ENCODE results near the gene SIPA1L3. TPM values are rescaled to one million over a fixed set of nuclear protein-coding genes. Genes with fewer than 3 reads are reported as not detected.

SIPA1L3 gene
- total RNA-seq, 3 donors from 2014 or later = 93.6 to 173 (median 144) TPM

DNA sequence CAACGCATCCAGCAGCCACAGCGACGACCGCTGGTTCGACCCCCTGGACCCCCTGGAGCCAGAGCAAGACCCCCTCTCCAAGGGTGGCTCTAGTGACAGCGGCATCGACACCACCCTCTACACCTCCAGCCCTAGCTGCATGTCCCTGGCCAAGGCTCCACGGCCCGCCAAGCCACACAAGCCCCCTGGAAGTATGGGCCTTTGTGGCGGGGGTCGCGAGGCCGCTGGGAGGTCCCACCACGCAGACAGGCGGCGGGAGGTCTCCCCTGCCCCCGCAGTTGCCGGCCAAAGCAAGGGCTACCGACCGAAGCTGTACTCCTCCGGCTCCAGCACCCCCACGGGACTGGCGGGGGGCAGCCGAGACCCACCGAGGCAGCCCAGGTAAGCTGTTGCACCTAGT is 257.5 kb downstream of the SIPA1L3 start:
- Histone ChIP-seq H3K4me3 (no peak overlapping the region), H3K4me1 (ENCODE audit: low read depth) (no peaks in the 10 kb centered on the region), H3K9me3 (peaks cover 10% of the 10 kb centered on the region), H3K36me3 (ENCODE audit: low read depth) (peaks cover 19% of the 10 kb centered on the region)
- DNase-seq (no peak), ATAC-seq (no peak)
- intact Hi-C loops (cut with DNase I, micrococcal nuclease) = no loop called here
- TF ChIP-seq, protein P1, sequence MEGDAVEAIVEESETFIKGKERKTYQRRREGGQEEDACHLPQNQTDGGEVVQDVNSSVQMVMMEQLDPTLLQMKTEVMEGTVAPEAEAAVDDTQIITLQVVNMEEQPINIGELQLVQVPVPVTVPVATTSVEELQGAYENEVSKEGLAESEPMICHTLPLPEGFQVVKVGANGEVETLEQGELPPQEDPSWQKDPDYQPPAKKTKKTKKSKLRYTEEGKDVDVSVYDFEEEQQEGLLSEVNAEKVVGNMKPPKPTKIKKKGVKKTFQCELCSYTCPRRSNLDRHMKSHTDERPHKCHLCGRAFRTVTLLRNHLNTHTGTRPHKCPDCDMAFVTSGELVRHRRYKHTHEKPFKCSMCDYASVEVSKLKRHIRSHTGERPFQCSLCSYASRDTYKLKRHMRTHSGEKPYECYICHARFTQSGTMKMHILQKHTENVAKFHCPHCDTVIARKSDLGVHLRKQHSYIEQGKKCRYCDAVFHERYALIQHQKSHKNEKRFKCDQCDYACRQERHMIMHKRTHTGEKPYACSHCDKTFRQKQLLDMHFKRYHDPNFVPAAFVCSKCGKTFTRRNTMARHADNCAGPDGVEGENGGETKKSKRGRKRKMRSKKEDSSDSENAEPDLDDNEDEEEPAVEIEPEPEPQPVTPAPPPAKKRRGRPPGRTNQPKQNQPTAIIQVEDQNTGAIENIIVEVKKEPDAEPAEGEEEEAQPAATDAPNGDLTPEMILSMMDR (IDR thresholded peaks at IDR 0.05) = no peak

DNA sequence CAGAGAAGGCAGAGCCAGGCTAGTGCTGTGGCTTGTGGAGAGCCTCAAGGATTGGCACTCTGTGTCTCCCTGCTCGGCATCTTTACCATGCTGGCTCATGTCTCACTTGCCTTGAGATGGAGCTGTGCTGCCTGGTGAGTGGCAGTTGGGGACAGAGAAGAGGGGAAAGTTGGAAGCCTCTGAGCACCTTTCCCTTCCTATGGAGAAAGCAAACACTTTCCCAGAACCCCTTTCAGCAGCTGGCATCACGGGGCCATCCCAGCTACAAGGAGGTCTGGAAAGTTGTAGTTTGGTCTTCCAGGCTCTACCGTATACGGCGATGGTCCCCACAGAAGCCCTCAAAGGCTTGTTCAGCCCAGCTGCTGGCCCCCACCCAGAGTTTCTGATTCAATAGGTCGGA is 258.3 kb downstream of the SIPA1L3 start:
- H3K36me3 ChIP-seq (ENCODE audit: low read depth) = peaks cover 19% of the 10 kb centered on the region
- ATAC-seq (no peak), DNase-seq (no peak)
- TF ChIP-seq, protein P1 (IDR thresholded peaks at IDR 0.05) = no peak
- no peaks in the 10 kb centered on the region for H3K4me1 ChIP-seq (ENCODE audit: low read depth)
- H3K4me3 ChIP-seq = no peak overlapping the region
- peaks cover 10% of the 10 kb centered on the region for H3K9me3 ChIP-seq
- intact Hi-C loops (cut with DNase I, micrococcal nuclease) = no loop called here

DNA sequence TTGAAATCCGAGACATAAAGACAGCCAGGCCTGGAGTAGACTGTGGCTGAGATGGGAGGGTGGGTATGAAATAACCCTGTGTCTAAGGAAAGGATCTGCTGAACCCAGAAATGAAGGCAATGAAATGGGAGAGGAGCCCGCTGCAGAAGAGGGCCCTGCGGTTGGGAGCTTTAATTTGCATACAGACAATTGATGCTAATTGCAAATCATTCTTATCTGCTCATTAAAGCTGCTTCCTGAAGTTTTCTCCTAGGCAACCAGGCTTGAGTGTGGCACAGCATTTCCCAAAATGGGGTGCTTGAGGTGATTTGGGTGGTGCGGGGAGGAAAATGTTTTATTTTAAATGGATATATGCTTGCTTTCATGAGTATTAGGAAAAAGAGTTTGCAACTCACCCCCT is 261.6 kb downstream of the SIPA1L3 start:
- DNase-seq = no peak
- H3K36me3 ChIP-seq (ENCODE audit: low read depth) = peaks cover 6% of the 10 kb centered on the region
- ATAC-seq = no peak
- H3K4me3 ChIP-seq = no peak overlapping the region
- TF ChIP-seq, protein P1 (IDR thresholded peaks at IDR 0.05) = no peak
- no peaks in the 10 kb centered on the region for H3K4me1 ChIP-seq (ENCODE audit: low read depth)
- intact Hi-C loops (cut with DNase I, micrococcal nuclease) = no loop called here
- no peaks in the 10 kb centered on the region for H3K9me3 ChIP-seq

DNA sequence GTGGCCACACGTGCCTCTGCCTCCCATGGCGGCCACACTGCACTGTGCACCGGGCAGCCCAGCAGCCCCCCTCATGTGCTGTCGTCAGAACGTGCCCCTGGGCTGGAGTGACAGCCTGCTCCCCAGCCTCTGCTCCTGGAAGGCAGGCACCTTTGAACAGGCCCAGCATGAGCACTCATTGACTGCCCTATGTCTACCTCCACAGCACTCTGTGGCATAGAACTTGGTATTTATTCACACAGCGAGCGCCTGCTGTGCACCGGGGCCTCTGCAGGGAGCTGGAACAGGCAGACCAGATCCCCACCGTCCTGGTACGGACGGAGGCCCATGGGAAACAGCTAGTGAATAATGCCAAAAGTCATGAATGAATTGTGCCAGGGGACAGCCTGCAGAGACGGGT is 263.3 kb downstream of the SIPA1L3 start:
- no peak for ATAC-seq
- Histone ChIP-seq H3K36me3 (ENCODE audit: low read depth) (no peaks in the 10 kb centered on the region), H3K9me3 (no peaks in the 10 kb centered on the region), H3K4me3 (no peak overlapping the region), H3K4me1 (ENCODE audit: low read depth) (no peaks in the 10 kb centered on the region)
- TF ChIP-seq, protein P1 (IDR thresholded peaks at IDR 0.05) = no peak
- intact Hi-C loops (cut with DNase I, micrococcal nuclease) = no loop called here
- no peak for DNase-seq

DNA sequence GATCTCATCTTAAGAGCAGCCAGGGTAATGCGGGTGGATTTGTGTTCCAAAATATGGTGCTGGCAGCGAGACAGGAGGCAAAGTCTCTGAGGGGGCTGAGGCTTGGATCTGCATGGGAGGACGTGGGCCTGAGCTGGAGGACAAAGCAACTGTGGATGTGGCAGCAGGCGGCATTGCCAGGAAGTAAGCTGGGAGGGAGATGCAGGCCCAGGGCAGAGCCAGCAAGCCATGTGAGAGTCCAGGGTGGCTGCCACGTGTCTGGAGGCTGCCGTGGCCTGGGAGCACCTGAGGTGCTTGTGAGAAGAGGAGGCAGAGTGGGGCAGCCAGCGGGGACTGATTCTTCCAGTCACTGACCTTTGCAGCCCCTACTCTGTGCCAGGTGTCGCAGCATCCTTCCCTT is 265.0 kb downstream of the SIPA1L3 start:
- ATAC-seq = no peak
- no peak for DNase-seq
- no peaks in the 10 kb centered on the region for H3K36me3 ChIP-seq (ENCODE audit: low read depth)
- H3K4me3 ChIP-seq = no peak overlapping the region
- TF ChIP-seq, protein P1 (IDR thresholded peaks at IDR 0.05) = no peak
- intact Hi-C loops (cut with DNase I, micrococcal nuclease) = no loop called here
- no peaks in the 10 kb centered on the region for H3K4me1 ChIP-seq (ENCODE audit: low read depth)
- no peaks in the 10 kb centered on the region for H3K9me3 ChIP-seq
